DOHH2 (cell line): ENCODE measurements around the gene HTR1D.

Experiments
- H3F3A ChIP-seq: fragments of 200-600 bp; sonication (generic), shearing (Covaris generic); 2 replicates; pipeline ENCODE4 v1.6.0; 2016; ENCODE audit warnings: antibody characterized with exemption, mild to moderate bottlenecking; ENCODE audit not compliant: control insufficient read depth, insufficient read depth
- H3K27ac ChIP-seq: fragments of 200-600 bp; sonication (generic); 2 replicates; pipeline ENCODE4 v1.5.1; 2014; ENCODE audit warnings: low read depth, mild to moderate bottlenecking, low read length, moderate library complexity
- H3K27me3 ChIP-seq: fragments of 200-600 bp; sonication (generic); 2 replicates; pipeline ENCODE4 v1.6.1; 2014; ENCODE audit warnings: mild to moderate bottlenecking, low read length, mixed read lengths; ENCODE audit not compliant: control insufficient read depth
- H3K36me3 ChIP-seq: fragments of 200-600 bp; sonication (generic); 2 replicates; pipeline ENCODE4 v1.6.1; 2014; ENCODE audit warnings: mild to moderate bottlenecking, low read length, moderate library complexity, mixed read lengths; ENCODE audit not compliant: control insufficient read depth
- H3K4me1 ChIP-seq: fragments of 200-600 bp; sonication (generic); 2 replicates; pipeline ENCODE4 v1.6.1; 2014; ENCODE audit warnings: mild to moderate bottlenecking, low read length, mixed read lengths; ENCODE audit not compliant: control insufficient read depth
- H3K4me2 ChIP-seq: fragments of 200-600 bp; sonication (generic); 2 replicates; pipeline ENCODE4 v1.6.0; 2014; ENCODE audit warnings: mild to moderate bottlenecking, low read length, moderate library complexity
- H3K4me3 ChIP-seq: fragments of 200-600 bp; sonication (generic); 2 replicates; pipeline ENCODE4 v1.5.1; 2014; ENCODE audit warnings: mild to moderate bottlenecking, low read length, mixed read lengths
- H3K79me2 ChIP-seq: fragments of 200-600 bp; sonication (generic); 2 replicates; pipeline ENCODE4 v1.6.1; 2014; ENCODE audit warnings: mild to moderate bottlenecking, low read length, mixed read lengths; ENCODE audit not compliant: control insufficient read depth
- H3K9me2 ChIP-seq: fragments of 200-600 bp; sonication (generic); replicated peaks from 2 replicates; pipeline ENCODE4 v1.6.1; 2014; ENCODE audit warnings: mild to moderate bottlenecking, low read length, mixed read lengths; ENCODE audit not compliant: control insufficient read depth
- H3K9me3 ChIP-seq: fragments of 200-600 bp; sonication (generic); 2 replicates; pipeline ENCODE4 v1.6.1; 2014; ENCODE audit warnings: antibody characterized with exemption, low read length, mixed read lengths; ENCODE audit not compliant: control insufficient read depth, insufficient read depth
- H4K20me1 ChIP-seq: fragments of 200-600 bp; sonication (generic); 2 replicates; pipeline ENCODE4 v1.6.0; 2014; ENCODE audit warnings: low read depth, mild to moderate bottlenecking, antibody characterized with exemption, low read length, moderate library complexity; ENCODE audit not compliant: control insufficient read depth, insufficient read depth
- CTCF ChIP-seq: fragments of 200-600 bp; sonication (generic); IDR thresholded peaks from one replicate; pipeline ENCODE4 v1.5.1; 2014; ENCODE audit warnings: antibody characterized with exemption, mild to moderate bottlenecking, low read depth, low read length; ENCODE audit not compliant: poor library complexity, severe bottlenecking
- EZH2phosphoT487 ChIP-seq: fragments of 200-600 bp; sonication (generic); IDR thresholded peaks from 2 replicates; pipeline ENCODE4 v1.6.1; 2017; ENCODE audit warnings: borderline replicate concordance, mild to moderate bottlenecking, antibody characterized with exemption, low read length, moderate library complexity, mixed read lengths

HTR1D gene

GRCh38 chr1:23216771-23217420, 406 bp downstream of the HTR1D start:
- Histone ChIP-seq H3K9me2 (no peaks in the 10 kb centered on the region), H3K79me2 (no peaks in the 10 kb centered on the region), H3K9me3 (no peaks in the 10 kb centered on the region), H3K4me1 (no peaks in the 10 kb centered on the region), H3K4me2 (peak overlapping the region; percentile 42), H4K20me1 (no peaks in the 10 kb centered on the region), H3K36me3 (no peaks in the 10 kb centered on the region), H3K4me3 (no peak overlapping the region), H3K27ac (no peak overlapping the region), H3K27me3 (peaks cover 61% of the 10 kb centered on the region), H3F3A (no peaks in the 10 kb centered on the region)
- TF ChIP-seq CTCF (peak; percentile 80), EZH2phosphoT487 (0 out of 2 replicates have a peak, but pooled peaks have one; percentile 13)

DNA sequence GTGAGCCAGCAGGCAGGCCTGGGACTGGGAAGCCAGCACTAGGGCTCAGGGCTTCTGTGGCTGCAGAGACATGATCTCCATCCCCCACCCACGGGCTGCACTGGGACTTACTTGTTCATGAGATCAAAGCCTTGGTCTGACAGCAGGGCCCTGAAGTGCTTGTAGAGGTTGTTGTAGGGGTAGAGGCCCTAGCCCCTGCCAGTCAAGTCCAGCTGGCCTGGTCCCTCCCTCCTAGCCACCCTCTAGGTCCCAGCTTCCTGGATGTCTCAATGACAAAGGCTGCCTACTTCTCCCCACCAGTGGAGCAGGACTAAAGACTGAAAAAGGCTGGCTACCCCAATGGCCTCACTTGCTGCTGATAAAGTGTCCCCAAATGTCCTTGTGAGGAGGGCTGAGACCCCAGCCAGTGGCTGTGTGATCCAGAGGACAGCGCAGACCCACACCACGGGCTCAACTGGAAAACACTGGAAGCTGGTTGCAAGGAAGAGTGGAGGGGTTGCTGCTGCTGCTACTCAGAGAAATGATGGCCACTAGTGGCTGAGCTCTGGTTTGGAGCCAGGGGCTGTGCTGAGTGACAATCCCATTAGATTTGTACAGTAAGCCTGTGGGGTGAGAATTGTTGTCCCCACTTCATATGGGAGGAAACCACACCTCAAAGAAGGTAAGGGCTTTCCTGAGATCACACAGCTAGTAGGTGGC, 1.4 kb downstream of the HTR1D start:
- no peaks in the 10 kb centered on the region for H4K20me1 ChIP-seq
- H3K27ac ChIP-seq: no peak overlapping the region
- H3K27me3 ChIP-seq: peaks cover 61% of the 10 kb centered on the region
- no peak overlapping the region for H3K4me3 ChIP-seq
- H3K79me2 ChIP-seq: no peaks in the 10 kb centered on the region
- H3K9me3 ChIP-seq: no peaks in the 10 kb centered on the region
- no peak overlapping the region for H3K4me2 ChIP-seq
- TF ChIP-seq CTCF: no peak
- no peak for TF ChIP-seq EZH2phosphoT487
- H3K4me1 ChIP-seq: no peaks in the 10 kb centered on the region
- no peaks in the 10 kb centered on the region for H3K36me3 ChIP-seq
- H3K9me2 ChIP-seq: no peaks in the 10 kb centered on the region
- H3F3A ChIP-seq: no peaks in the 10 kb centered on the region

DNA sequence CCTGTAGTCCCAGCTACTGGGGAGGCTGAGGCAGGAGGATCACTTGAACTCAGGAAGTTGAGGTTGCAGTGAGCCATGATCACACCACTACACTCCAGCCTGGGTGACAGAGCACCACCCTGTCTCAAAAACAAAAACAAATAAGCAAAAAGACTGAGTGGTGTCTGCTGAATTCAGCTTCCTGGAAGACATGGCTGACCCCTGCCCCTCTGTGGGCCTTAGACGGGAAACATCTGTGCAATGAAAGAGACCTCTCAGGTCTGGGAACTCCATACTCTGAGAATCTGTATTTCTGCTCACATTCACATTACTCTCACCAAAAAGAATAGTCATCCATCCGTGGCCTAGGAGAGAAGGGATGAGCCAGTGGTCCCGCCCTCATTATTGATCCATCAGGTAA, 2.0 kb downstream of the HTR1D start:
- H3K4me2 ChIP-seq: no peak overlapping the region
- no peaks in the 10 kb centered on the region for H3K9me3 ChIP-seq
- no peaks in the 10 kb centered on the region for H3K4me1 ChIP-seq
- peaks cover 59% of the 10 kb centered on the region for H3K27me3 ChIP-seq
- H4K20me1 ChIP-seq: no peaks in the 10 kb centered on the region
- H3K9me2 ChIP-seq: no peaks in the 10 kb centered on the region
- H3K27ac ChIP-seq: no peak overlapping the region
- H3F3A ChIP-seq: no peaks in the 10 kb centered on the region
- TF ChIP-seq CTCF (no peak), EZH2phosphoT487 (no peak)
- H3K36me3 ChIP-seq: no peaks in the 10 kb centered on the region
- no peak overlapping the region for H3K4me3 ChIP-seq
- H3K79me2 ChIP-seq: no peaks in the 10 kb centered on the region
